GM12875 (cell line): ENCODE measurements around the gene FBXO11.

ENCODE experiments used
- H3K4me3 ChIP-seq: one replicate; pipeline ENCODE4 v1.5.1; 2011; ENCODE audit warnings: low read depth, low read length, control low read depth
- TF ChIP-seq, protein P1 (sequence below): IDR thresholded peaks from 2 replicates; pipeline ENCODE4 v1.5.1; 2011; ENCODE audit warnings: low read depth, mild to moderate bottlenecking, control low read depth, inconsistent platforms, low read length, moderate library complexity, borderline replicate concordance; ENCODE audit not compliant: insufficient read depth

The FBXO11 gene

GRCh38 chr2:47774567-47774966 lies 131.7 kb downstream of the FBXO11 start:
- H3K4me3 ChIP-seq: no peak overlapping the region
- TF ChIP-seq, protein P1, sequence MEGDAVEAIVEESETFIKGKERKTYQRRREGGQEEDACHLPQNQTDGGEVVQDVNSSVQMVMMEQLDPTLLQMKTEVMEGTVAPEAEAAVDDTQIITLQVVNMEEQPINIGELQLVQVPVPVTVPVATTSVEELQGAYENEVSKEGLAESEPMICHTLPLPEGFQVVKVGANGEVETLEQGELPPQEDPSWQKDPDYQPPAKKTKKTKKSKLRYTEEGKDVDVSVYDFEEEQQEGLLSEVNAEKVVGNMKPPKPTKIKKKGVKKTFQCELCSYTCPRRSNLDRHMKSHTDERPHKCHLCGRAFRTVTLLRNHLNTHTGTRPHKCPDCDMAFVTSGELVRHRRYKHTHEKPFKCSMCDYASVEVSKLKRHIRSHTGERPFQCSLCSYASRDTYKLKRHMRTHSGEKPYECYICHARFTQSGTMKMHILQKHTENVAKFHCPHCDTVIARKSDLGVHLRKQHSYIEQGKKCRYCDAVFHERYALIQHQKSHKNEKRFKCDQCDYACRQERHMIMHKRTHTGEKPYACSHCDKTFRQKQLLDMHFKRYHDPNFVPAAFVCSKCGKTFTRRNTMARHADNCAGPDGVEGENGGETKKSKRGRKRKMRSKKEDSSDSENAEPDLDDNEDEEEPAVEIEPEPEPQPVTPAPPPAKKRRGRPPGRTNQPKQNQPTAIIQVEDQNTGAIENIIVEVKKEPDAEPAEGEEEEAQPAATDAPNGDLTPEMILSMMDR: no peak

- H3K4me3 ChIP-seq: no peak overlapping the region
- TF ChIP-seq, protein P1: no peak
These were observed 134.0 kb downstream of the FBXO11 start for GRCh38 chr2:47772343-47772742.

GRCh38 chr2:47771211-47771610 lies 135.1 kb downstream of the FBXO11 start:
- TF ChIP-seq, protein P1: no peak
- no peak overlapping the region for H3K4me3 ChIP-seq

DNA sequence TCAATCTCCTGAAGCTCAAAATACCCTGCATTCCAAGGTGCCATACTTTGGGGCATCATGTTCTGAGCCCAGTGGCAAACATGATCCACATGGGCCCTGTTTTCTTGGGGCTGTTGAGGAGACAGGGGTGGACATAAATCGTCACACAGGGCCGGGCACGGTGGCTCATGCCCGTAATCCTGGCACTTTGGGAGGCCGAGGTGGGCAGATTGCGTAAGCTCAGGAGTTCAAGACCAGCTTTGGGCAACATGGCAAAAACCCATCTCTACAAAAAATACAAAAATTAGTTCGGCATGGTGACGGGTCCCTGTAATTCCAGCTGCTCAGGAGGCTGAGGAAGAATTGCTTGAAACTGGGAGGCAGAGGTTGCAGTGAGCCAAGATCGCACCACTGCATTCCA lies 137.0 kb downstream of the FBXO11 start:
- H3K4me3 ChIP-seq: no peak overlapping the region
- TF ChIP-seq, protein P1: no peak

DNA sequence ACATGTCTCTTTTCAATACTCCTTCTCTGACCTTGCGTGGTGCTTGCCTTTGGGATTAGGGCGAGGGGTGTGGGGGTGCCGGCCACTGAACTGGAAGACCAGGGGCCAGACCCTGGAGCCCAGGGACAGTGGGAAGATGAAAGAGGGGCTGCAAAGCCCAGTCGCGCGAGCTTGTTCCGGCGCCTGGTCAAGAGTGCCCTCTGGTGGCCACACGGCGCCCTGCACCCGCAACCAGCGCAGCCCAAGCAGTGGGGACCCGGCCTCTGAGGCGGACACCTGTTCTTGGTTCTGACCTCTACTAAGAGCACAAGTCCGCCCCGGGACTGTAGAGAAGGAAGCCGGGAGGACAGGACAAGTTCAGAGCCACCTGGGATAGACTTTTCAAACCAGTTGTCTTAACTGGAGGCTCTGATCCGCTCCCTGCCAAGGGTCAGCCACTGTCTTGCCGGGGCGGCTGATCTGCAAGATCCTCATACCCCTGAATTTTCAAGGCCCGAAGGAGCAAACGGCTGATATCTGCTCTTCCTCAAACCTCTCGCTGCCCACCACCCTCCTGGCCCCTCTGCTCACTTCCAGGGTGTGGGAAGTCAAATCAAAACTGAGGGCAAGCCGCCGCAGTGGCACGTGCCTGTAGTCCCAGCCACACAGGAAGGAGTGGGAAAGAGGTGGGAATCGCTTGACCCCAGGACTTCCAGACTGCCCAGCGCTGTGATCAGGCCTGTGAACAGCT lies 138.3 kb downstream of the FBXO11 start:
- no peak overlapping the region for H3K4me3 ChIP-seq
- TF ChIP-seq, protein P1: peak; percentile 99

DNA sequence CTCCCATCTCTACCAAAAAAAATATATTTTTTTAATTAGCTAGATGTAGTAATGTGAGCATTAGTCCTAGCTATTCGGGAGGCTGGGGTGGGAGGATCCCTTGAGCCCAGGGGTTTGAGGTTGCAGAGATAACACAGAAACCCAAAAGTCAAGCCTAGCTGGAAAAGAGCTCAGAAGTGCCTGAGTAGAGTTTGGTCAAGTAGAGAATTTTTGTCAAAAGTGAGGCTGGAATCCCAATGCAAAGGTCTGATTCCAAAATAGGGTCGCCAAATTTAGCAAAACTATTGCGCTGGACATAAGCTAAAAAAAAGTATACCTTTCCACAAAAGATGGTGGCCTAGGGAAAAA lies 138.8 kb downstream of the FBXO11 start:
- TF ChIP-seq, protein P1: no peak
- H3K4me3 ChIP-seq: no peak overlapping the region

DNA sequence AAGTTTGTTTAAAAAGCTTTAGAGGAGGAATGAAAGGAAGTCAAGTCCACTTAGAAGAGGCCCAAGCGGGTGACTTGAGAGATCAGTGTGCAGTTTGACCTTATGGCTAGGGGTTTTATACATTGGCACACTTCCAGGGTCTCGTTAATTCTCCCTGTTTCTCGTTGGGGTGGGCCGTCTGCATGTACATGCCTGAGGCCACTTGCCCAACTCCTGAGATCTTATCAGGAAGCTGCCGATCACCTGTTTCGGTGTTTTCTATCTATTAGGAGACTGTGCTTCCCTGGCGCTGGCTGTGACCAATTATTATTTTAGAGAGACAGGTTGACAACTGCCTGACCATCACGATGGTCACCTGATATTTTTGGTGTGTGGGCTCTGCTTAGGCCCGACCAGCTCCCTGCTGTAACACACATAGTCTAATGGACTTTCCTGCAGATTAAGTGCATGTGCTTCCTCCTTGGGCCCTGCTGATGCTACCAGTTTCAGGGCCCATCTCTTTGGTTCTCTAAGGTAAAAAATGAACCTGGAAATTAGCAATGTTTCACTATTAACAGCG lies 154.4 kb downstream of the FBXO11 start:
- TF ChIP-seq, protein P1: no peak
- no peak overlapping the region for H3K4me3 ChIP-seq
